ENCODE measurements around the gene HSPB8. TPM values are rescaled to one million over a fixed set of nuclear protein-coding genes. Genes with fewer than 3 reads are reported as not detected.

HSPB8 gene
- total and polyA plus RNA-seq, 2 of the 8 experiments (the other 6 are each of a cell fraction or from before 2014, with no cell fraction given), result 11.7 to 28.2 TPM

- TF ChIP-seq, protein P1, sequence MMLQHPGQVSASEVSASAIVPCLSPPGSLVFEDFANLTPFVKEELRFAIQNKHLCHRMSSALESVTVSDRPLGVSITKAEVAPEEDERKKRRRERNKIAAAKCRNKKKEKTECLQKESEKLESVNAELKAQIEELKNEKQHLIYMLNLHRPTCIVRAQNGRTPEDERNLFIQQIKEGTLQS (IDR thresholded peaks at IDR 0.05; ENCODE audit: insufficient read depth, low read depth, low read length), result no peak
- TF ChIP-seq TEAD4 (IDR thresholded peaks at IDR 0.05; ENCODE audit: low read depth, low read length), result no peak
- TF ChIP-seq ZNF274 (IDR thresholded peaks at IDR 0.05; ENCODE audit: borderline replicate concordance, extremely low read depth, low read length), result no peak
- no peak for TF ChIP-seq RFX5 (IDR thresholded peaks at IDR 0.05; ENCODE audit: borderline replicate concordance, low read depth, low read length)
- TF ChIP-seq MAFK (IDR thresholded peaks at IDR 0.05; ENCODE audit: low read depth, low read length), result no peak
- TF ChIP-seq CHD2 (IDR thresholded peaks at IDR 0.05; ENCODE audit: low read length), result no peak
- no peak for TF ChIP-seq SRF (IDR thresholded peaks at IDR 0.05; ENCODE audit: low read depth, low read length)
Measured at GRCh38 chr12:119211884-119212283, 33.2 kb downstream of the HSPB8 start (continued).

Data from H1 (cell line).